ENCODE data around the gene ADAMTSL3. TPM values are rescaled to one million over a fixed set of nuclear protein-coding genes. Genes with fewer than 3 reads are reported as not detected.

Gene ADAMTSL3
- total and polyA plus RNA-seq, 7 experiments from 2014 or later, result not detected

GRCh38 chr15:83850015-83850414 lies 196.1 kb downstream of the ADAMTSL3 start:
- no peaks in the 10 kb centered on the region for H3K36me3 ChIP-seq (ENCODE audit: control insufficient read depth in 2 of 3, insufficient read depth in 3 of 3, low read length in 3 of 3)
- H3K36me3 Mint-ChIP-seq, result no peaks in the 10 kb centered on the region
- intact Hi-C loops (cut with micrococcal nuclease), result no loop called here
- no peak overlapping the region for H3K27ac Mint-ChIP-seq
- H3K4me1 Mint-ChIP-seq, result peaks cover 0 to 2% (median 0%) of the 10 kb centered on the region in 7 donors
- peaks cover 0 to 12% (median 5%) of the 10 kb centered on the region in 5 donors for H3K27me3 Mint-ChIP-seq
- POLR2A ChIA-PET, result no interaction called here
- no peaks in the 10 kb centered on the region for H3K9me3 ChIP-seq (ENCODE audit: control insufficient read depth in 2 of 3, low read length in 3 of 3)
- no peaks in the 10 kb centered on the region for H3K4me1 ChIP-seq (ENCODE audit: control insufficient read depth in 2 of 2, insufficient read depth in 2 of 2, low read length in 2 of 2)
- H3K9me3 Mint-ChIP-seq, result peaks cover 0 to 2% (median 0%) of the 10 kb centered on the region in 11 donors
- no peaks in the 10 kb centered on the region for H3K27me3 ChIP-seq (ENCODE audit: control insufficient read depth in 2 of 2, insufficient read depth in 2 of 2, low read length in 2 of 2)
- no peak overlapping the region for H3K4me3 Mint-ChIP-seq
- ATAC-seq (no peak), DNase-seq (no peak)
- H3K4me3 ChIP-seq (ENCODE audit: low read length), result no peak overlapping the region
- H3K27ac ChIP-seq (ENCODE audit: low read depth, low read length), result no peak overlapping the region
- CTCF ChIA-PET, result no interaction called here

GRCh38 chr15:83850501-83851245 lies 196.8 kb downstream of the ADAMTSL3 start:
- Mint-ChIP-seq H3K36me3 (no peaks in the 10 kb centered on the region), H3K27me3 (peaks cover 0 to 7% (median 3%) of the 10 kb centered on the region in 5 donors), H3K9me3 (peaks cover 0 to 5% (median 0%) of the 10 kb centered on the region in 11 donors), H3K27ac (no peak overlapping the region), H3K4me3 (no peak overlapping the region), H3K4me1 (peaks cover 0 to 2% (median 0%) of the 10 kb centered on the region in 7 donors)
- Histone ChIP-seq H3K27me3 (ENCODE audit: control insufficient read depth in 2 of 2, insufficient read depth in 2 of 2, low read length in 2 of 2) (no peaks in the 10 kb centered on the region), H3K9me3 (ENCODE audit: control insufficient read depth in 2 of 3, low read length in 3 of 3) (no peaks in the 10 kb centered on the region), H3K27ac (ENCODE audit: low read depth, low read length) (no peak overlapping the region), H3K4me3 (ENCODE audit: low read length) (no peak overlapping the region), H3K36me3 (ENCODE audit: control insufficient read depth in 2 of 3, insufficient read depth in 3 of 3, low read length in 3 of 3) (no peaks in the 10 kb centered on the region), H3K4me1 (ENCODE audit: control insufficient read depth in 2 of 2, insufficient read depth in 2 of 2, low read length in 2 of 2) (no peaks in the 10 kb centered on the region)
- intact Hi-C loops (cut with micrococcal nuclease), result no loop called here
- ATAC-seq (no peak), DNase-seq (no peak)
- ChIA-PET POLR2A (no interaction called here), CTCF (no interaction called here)

GRCh38 chr15:83853232-83853631 lies 199.3 kb downstream of the ADAMTSL3 start:
- no peak overlapping the region for H3K4me3 ChIP-seq (ENCODE audit: low read length)
- intact Hi-C loops (cut with micrococcal nuclease), result no loop called here
- no peaks in the 10 kb centered on the region for H3K4me1 ChIP-seq (ENCODE audit: control insufficient read depth in 2 of 2, insufficient read depth in 2 of 2, low read length in 2 of 2)
- H3K27me3 ChIP-seq (ENCODE audit: control insufficient read depth in 2 of 2, insufficient read depth in 2 of 2, low read length in 2 of 2), result no peaks in the 10 kb centered on the region
- ATAC-seq (no peak), DNase-seq (no peak)
- no peaks in the 10 kb centered on the region for H3K9me3 ChIP-seq (ENCODE audit: control insufficient read depth in 2 of 3, low read length in 3 of 3)
- H3K4me3 Mint-ChIP-seq, result no peak overlapping the region
- H3K27me3 Mint-ChIP-seq, result peaks cover 3 to 15% (median 11%) of the 10 kb centered on the region in 5 donors
- no peaks in the 10 kb centered on the region for H3K36me3 Mint-ChIP-seq
- H3K27ac Mint-ChIP-seq, result no peak overlapping the region
- H3K9me3 Mint-ChIP-seq, result peaks cover 0 to 7% (median 0%) of the 10 kb centered on the region in 11 donors
- POLR2A ChIA-PET, result no interaction called here
- H3K36me3 ChIP-seq (ENCODE audit: control insufficient read depth in 2 of 3, insufficient read depth in 3 of 3, low read length in 3 of 3), result no peaks in the 10 kb centered on the region
- H3K4me1 Mint-ChIP-seq, result peaks cover 0 to 2% (median 0%) of the 10 kb centered on the region in 7 donors
- CTCF ChIA-PET, result no interaction called here
- no peak overlapping the region for H3K27ac ChIP-seq (ENCODE audit: low read depth, low read length)

GRCh38 chr15:83854321-83854720 lies 200.4 kb downstream of the ADAMTSL3 start:
- no peak overlapping the region for H3K4me3 Mint-ChIP-seq
- CTCF ChIA-PET, result no interaction called here
- peaks cover 2 to 25% (median 17%) of the 10 kb centered on the region in 5 donors for H3K27me3 Mint-ChIP-seq
- no peak for DNase-seq
- POLR2A ChIA-PET, result no interaction called here
- no peaks in the 10 kb centered on the region for H3K36me3 Mint-ChIP-seq
- H3K36me3 ChIP-seq (ENCODE audit: control insufficient read depth in 2 of 3, insufficient read depth in 3 of 3, low read length in 3 of 3), result no peaks in the 10 kb centered on the region
- H3K9me3 Mint-ChIP-seq, result peaks cover 0 to 7% (median 0%) of the 10 kb centered on the region in 11 donors
- peaks cover 0 to 2% (median 0%) of the 10 kb centered on the region in 7 donors for H3K4me1 Mint-ChIP-seq
- H3K4me3 ChIP-seq (ENCODE audit: low read length), result no peak overlapping the region
- H3K27me3 ChIP-seq (ENCODE audit: control insufficient read depth in 2 of 2, insufficient read depth in 2 of 2, low read length in 2 of 2), result no peaks in the 10 kb centered on the region
- H3K27ac ChIP-seq (ENCODE audit: low read depth, low read length), result no peak overlapping the region
- intact Hi-C loops (cut with micrococcal nuclease), result no loop called here
- no peaks in the 10 kb centered on the region for H3K4me1 ChIP-seq (ENCODE audit: control insufficient read depth in 2 of 2, insufficient read depth in 2 of 2, low read length in 2 of 2)
- no peak for ATAC-seq
- H3K27ac Mint-ChIP-seq, result no peak overlapping the region
- H3K9me3 ChIP-seq (ENCODE audit: control insufficient read depth in 2 of 3, low read length in 3 of 3), result no peaks in the 10 kb centered on the region

GRCh38 chr15:83854950-83855707 lies 201.2 kb downstream of the ADAMTSL3 start:
- Histone ChIP-seq H3K9me3 (ENCODE audit: control insufficient read depth in 2 of 3, low read length in 3 of 3) (no peaks in the 10 kb centered on the region), H3K4me3 (ENCODE audit: low read length) (no peak overlapping the region), H3K36me3 (ENCODE audit: control insufficient read depth in 2 of 3, insufficient read depth in 3 of 3, low read length in 3 of 3) (no peaks in the 10 kb centered on the region), H3K27me3 (ENCODE audit: control insufficient read depth in 2 of 2, insufficient read depth in 2 of 2, low read length in 2 of 2) (no peaks in the 10 kb centered on the region), H3K27ac (ENCODE audit: low read depth, low read length) (no peak overlapping the region), H3K4me1 (ENCODE audit: control insufficient read depth in 2 of 2, insufficient read depth in 2 of 2, low read length in 2 of 2) (no peaks in the 10 kb centered on the region)
- Mint-ChIP-seq H3K36me3 (no peaks in the 10 kb centered on the region), H3K4me1 (peaks cover 0 to under 1% (median 0%) of the 10 kb centered on the region in 7 donors), H3K27ac (no peak overlapping the region), H3K4me3 (no peak overlapping the region), H3K9me3 (peaks cover 0 to 7% (median 0%) of the 10 kb centered on the region in 11 donors), H3K27me3 (peaks cover 0 to 25% (median 17%) of the 10 kb centered on the region in 5 donors)
- POLR2A ChIA-PET, result no interaction called here
- DNase-seq, result no peak
- CTCF ChIA-PET, result no interaction called here
- intact Hi-C loops (cut with micrococcal nuclease), result no loop called here
- no peak for ATAC-seq

GRCh38 chr15:83855956-83856355 lies 202.0 kb downstream of the ADAMTSL3 start:
- CTCF ChIA-PET, result no interaction called here
- no peak for DNase-seq
- intact Hi-C loops (cut with micrococcal nuclease), result no loop called here
- H3K36me3 ChIP-seq (ENCODE audit: control insufficient read depth in 2 of 3, insufficient read depth in 3 of 3, low read length in 3 of 3), result no peaks in the 10 kb centered on the region
- H3K27ac ChIP-seq (ENCODE audit: low read depth, low read length), result no peak overlapping the region
- H3K9me3 ChIP-seq (ENCODE audit: control insufficient read depth in 2 of 3, low read length in 3 of 3), result no peaks in the 10 kb centered on the region
- no peaks in the 10 kb centered on the region for H3K4me1 ChIP-seq (ENCODE audit: control insufficient read depth in 2 of 2, insufficient read depth in 2 of 2, low read length in 2 of 2)
- Mint-ChIP-seq H3K27ac (no peak overlapping the region), H3K27me3 (peaks cover 0 to 25% (median 17%) of the 10 kb centered on the region in 5 donors), H3K4me3 (no peak overlapping the region), H3K9me3 (peaks cover 0 to 7% (median 0%) of the 10 kb centered on the region in 11 donors), H3K4me1 (no peaks in the 10 kb centered on the region), H3K36me3 (no peaks in the 10 kb centered on the region)
- no peak for ATAC-seq
- H3K4me3 ChIP-seq (ENCODE audit: low read length), result no peak overlapping the region
- H3K27me3 ChIP-seq (ENCODE audit: control insufficient read depth in 2 of 2, insufficient read depth in 2 of 2, low read length in 2 of 2), result no peaks in the 10 kb centered on the region
- POLR2A ChIA-PET, result no interaction called here
